ENCODE results near the gene DUSP14.
"Not testable (repeated sequence)": the region's sequence is repeated elsewhere in the genome, so short reads cannot be mapped to it uniquely, and the experiment has no call there.

DUSP14 gene, protein sequence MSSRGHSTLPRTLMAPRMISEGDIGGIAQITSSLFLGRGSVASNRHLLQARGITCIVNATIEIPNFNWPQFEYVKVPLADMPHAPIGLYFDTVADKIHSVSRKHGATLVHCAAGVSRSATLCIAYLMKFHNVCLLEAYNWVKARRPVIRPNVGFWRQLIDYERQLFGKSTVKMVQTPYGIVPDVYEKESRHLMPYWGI

DNA sequence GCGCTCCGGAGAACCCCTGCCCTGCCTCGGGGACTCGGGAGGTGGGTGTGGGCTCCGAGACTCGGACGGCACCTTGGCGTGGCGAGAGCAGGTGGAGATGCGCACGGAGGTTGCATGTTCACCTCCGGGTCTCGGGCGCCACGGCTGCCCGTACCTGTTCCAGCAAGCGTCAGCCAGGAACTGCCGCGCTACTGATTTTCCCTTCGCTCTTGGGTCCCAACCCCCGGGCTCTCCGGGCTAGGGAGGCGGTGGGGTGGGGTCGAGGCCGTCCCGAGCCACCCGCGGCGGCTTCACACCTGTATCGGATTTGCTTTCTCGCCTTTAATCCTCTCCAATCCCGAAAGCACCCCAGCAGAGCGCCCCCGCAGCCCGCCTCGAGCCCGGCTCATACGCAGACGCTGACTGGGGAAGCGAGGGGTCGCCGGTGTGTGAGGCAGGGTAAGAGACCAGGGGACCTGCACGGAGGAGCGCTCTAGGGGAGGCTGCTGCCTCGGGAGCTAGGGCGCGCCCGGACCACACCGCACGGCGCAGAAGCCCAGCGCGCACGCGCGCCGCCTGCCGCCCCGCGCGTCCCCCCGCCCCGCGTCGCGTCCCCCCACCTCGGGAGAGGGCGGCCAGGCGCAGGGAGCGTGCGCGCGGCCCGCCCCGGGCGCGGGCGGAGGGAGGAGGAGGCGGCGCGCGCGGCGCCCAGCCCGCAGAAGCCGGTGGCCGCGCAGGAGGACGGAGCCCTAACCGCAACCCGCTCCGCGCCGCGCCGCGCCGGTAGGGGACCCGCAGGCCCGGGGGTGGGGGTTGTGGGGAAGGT, at the start of gene DUSP14:
DUSP14 (plus strand) TSS at position 695 of the 805 bp plus-strand sequence. CDS start 22,382 bp downstream, outside the sequence.
- FAIRE-seq, result no peak
- TF ChIP-seq, protein P1, sequence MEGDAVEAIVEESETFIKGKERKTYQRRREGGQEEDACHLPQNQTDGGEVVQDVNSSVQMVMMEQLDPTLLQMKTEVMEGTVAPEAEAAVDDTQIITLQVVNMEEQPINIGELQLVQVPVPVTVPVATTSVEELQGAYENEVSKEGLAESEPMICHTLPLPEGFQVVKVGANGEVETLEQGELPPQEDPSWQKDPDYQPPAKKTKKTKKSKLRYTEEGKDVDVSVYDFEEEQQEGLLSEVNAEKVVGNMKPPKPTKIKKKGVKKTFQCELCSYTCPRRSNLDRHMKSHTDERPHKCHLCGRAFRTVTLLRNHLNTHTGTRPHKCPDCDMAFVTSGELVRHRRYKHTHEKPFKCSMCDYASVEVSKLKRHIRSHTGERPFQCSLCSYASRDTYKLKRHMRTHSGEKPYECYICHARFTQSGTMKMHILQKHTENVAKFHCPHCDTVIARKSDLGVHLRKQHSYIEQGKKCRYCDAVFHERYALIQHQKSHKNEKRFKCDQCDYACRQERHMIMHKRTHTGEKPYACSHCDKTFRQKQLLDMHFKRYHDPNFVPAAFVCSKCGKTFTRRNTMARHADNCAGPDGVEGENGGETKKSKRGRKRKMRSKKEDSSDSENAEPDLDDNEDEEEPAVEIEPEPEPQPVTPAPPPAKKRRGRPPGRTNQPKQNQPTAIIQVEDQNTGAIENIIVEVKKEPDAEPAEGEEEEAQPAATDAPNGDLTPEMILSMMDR (IDR thresholded peaks at IDR 0.05; ENCODE audit: insufficient read depth, missing control alignments), result peak; percentile 17
- DNase-seq (ENCODE audit: insufficient read length, low spot score), result peak; percentile 66

- no peak for DNase-seq (ENCODE audit: insufficient read length, low spot score)
- FAIRE-seq, result no peak
- TF ChIP-seq, protein P1 (IDR thresholded peaks at IDR 0.05; ENCODE audit: insufficient read depth, missing control alignments), result no peak
Observed at GRCh38 chr17:37440424-37440823, 49.3 kb upstream of the DUSP14 start.

DNA sequence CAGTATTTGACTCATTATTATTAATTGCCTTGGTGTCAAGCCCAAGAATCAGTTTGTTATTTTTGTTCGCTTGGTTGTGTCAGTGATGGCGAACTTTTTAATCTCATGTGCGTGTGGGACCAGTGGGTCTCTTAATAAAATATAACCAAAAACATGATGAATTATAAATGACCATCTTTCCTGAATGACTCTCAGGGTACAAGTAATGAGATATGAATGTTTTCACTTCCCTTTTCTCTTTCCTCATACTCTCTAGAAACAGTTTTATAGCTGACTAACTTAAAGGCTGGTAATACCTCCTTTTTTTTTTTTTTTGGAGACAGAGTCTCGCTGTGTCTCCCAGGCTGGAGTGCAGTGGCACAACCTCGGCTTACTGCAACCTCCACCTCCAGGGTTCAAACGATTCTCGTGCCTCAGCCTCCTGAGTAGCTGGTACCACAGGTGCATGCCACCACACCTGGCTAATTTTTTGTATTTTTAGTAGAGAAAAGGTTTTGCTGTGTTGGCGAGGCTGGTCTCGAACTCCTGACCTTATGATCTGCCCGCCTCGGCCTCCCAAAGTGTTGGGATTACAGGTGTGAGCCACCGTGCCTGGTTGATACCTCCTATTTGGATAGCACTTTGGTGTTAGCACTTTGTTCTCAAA, 48.2 kb upstream of the DUSP14 start:
- not testable (repeated sequence) for FAIRE-seq; DNase-seq (ENCODE audit: insufficient read length, low spot score)

DNA sequence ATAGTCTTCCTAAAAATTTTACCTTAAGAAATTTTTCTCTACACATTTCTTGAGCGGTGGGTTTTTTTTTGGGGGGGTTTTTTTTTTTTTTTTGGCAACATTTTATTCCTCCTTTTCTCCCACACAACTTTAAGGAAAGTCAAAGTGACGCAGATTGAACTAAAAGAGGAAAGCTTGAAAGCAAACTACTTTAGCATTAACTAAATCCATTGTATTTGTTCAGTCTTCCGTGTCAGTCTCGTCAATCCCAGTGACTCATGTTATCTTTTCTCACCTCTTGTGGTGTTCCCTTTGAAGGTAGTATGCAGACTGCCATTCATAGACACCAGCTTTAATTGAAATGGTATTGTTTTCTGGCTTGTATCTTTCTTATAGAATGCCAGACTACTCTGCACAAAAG, 43.7 kb upstream of the DUSP14 start:
- TF ChIP-seq, protein P1 (IDR thresholded peaks at IDR 0.05; ENCODE audit: insufficient read depth, missing control alignments), result no peak
- no peak for DNase-seq (ENCODE audit: insufficient read length, low spot score)
- FAIRE-seq, result no peak

DNA sequence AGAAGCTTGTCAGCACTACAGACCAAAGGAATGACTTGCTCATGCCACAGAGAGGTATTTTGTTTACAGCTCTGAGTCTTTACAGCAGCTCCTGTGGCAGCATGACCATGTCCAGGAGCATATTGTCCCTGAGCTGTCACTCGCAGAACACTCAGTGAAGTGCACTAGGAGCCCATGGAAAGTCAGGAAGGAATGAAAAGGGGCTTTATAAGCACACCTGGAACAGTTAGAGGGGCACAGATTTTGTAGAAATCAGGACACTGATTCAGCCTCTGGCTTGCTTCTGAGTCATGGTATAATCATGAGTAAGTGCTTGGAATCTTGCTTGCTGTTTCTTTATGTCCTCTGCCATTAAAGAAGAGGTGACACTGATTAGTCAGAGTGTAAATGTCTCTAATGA, 42.0 kb upstream of the DUSP14 start:
- DNase-seq (ENCODE audit: insufficient read length, low spot score) (no peak), FAIRE-seq (no peak)
- TF ChIP-seq, protein P1 (IDR thresholded peaks at IDR 0.05; ENCODE audit: insufficient read depth, missing control alignments), result no peak

DNA sequence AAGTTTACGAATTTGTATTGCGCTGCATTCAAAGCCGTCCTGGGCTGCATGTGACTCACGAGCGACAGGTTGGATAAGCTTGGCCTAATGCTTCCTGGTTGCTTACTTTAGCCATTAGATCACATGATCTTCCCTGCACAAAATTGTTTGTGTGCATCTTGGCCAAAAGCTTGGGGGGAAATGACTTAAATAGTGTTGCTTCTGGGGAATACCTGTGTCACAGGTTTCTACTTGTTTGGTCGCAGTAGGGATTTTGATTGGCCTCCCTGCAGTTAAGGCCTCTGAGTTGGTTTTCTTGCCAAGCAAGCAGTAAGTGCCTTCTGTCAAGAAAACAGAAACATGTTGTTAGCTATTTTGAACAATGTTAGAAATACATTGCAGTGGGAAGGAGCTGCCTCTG, 39.6 kb upstream of the DUSP14 start:
- TF ChIP-seq, protein P1 (IDR thresholded peaks at IDR 0.05; ENCODE audit: insufficient read depth, missing control alignments), result no peak
- FAIRE-seq, result no peak
- no peak for DNase-seq (ENCODE audit: insufficient read length, low spot score)

- DNase-seq (ENCODE audit: insufficient read length, low spot score); FAIRE-seq: not testable (repeated sequence)
Observed at GRCh38 chr17:37457801-37458200, 31.9 kb upstream of the DUSP14 start.

- DNase-seq (ENCODE audit: insufficient read length, low spot score) (no peak), FAIRE-seq (no peak)
- TF ChIP-seq, protein P1 (IDR thresholded peaks at IDR 0.05; ENCODE audit: insufficient read depth, missing control alignments), result no peak
Observed at GRCh38 chr17:37458805-37459204, 30.9 kb upstream of the DUSP14 start.
